Fibroblast of lung (primary cell): ENCODE measurements around the gene PRR5L.

Experiments
- EZH2 ChIP-seq: IDR thresholded peaks from 2 replicates; pipeline ENCODE4 v1.5.1; 2012; ENCODE audit warnings: low read length, control low read depth, mild to moderate bottlenecking; ENCODE audit errors: missing control alignments
- TF ChIP-seq, protein P1 (sequence below), 2 donors: IDR thresholded peaks in 1 of 2; conservative IDR thresholded peaks in 1 of 2; 1 replicate in 1 of 2; 2 replicates in 1 of 2; pipeline ENCODE4 v1.5.1; 2011 to 2012; ENCODE audit warnings: low read length in 2 of 2, control low read depth in 1 of 2, inconsistent platforms in 1 of 2, low read depth in 1 of 2, mild to moderate bottlenecking in 1 of 2

DNA sequence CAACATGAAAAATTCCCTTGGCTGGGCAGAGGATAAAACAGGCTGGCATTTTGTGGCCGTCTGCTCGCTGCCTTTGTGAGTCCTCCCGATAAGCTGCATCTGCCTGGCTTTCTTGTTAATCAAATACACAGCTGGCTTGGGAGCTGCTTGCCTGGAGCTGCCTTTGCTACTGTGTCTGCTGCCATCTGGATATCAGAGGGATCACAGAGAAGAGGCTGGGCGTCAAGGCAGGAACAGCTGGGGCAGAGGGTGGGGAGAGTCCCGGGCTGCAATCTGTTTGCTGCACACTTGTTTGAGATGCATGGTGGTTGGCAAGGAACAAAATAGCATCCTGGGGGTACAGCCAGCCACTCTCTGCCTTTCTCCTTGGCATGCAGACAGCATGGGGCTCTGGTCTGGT, 42.9 kb upstream of the PRR5L start:
- TF ChIP-seq, protein P1, sequence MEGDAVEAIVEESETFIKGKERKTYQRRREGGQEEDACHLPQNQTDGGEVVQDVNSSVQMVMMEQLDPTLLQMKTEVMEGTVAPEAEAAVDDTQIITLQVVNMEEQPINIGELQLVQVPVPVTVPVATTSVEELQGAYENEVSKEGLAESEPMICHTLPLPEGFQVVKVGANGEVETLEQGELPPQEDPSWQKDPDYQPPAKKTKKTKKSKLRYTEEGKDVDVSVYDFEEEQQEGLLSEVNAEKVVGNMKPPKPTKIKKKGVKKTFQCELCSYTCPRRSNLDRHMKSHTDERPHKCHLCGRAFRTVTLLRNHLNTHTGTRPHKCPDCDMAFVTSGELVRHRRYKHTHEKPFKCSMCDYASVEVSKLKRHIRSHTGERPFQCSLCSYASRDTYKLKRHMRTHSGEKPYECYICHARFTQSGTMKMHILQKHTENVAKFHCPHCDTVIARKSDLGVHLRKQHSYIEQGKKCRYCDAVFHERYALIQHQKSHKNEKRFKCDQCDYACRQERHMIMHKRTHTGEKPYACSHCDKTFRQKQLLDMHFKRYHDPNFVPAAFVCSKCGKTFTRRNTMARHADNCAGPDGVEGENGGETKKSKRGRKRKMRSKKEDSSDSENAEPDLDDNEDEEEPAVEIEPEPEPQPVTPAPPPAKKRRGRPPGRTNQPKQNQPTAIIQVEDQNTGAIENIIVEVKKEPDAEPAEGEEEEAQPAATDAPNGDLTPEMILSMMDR (conservative IDR thresholded peaks at IDR 0.05 in 1 of 2, IDR thresholded peaks at IDR 0.05 in 1 of 2; ENCODE audit: low read depth in 1 of 2, low read length in 2 of 2): no peak
- TF ChIP-seq EZH2: no peak
